ENCODE results near the gene RIMBP2. TPM values are rescaled to one million over a fixed set of nuclear protein-coding genes. Genes with fewer than 3 reads are reported as not detected.

Gene RIMBP2
- total and polyA plus RNA-seq, 9 donors, result 1.1 to 16.2 (median 3.5) TPM

DNA sequence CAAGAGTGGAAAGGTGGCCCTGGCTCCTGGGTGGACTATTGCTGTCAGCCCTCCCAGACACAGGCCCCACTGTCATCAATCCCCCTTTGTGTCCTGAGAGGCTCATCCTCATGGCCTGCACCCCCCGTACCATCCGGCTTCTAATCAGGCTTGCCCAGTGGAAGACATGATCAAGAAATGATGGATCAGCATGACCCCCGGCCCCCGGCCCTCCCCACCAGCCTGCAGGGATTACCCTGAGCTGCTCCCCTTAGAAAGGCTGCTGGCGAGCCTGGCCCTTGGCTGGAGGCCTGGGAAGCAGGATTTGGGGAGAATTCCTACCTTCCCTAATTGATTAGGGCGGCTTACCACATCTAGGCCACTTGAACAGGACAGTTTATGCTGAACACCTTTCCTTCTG lies 207.3 kb downstream of the RIMBP2 start:
- 83 to 86% (median 84%) methylated on average over 6 of the region's 6 CpGs for WGBS, 3 donors
- Histone ChIP-seq H3K4me3 (no peak overlapping the region), H3K9me3 (no peaks in the 10 kb centered on the region), H3K27me3 (no peaks in the 10 kb centered on the region), H3K36me3 (no peaks in the 10 kb centered on the region), H3K27ac (no peak overlapping the region), H3K4me1 (ENCODE audit: insufficient read depth) (no peaks in the 10 kb centered on the region)
- TF ChIP-seq EP300 (IDR thresholded peaks at IDR 0.05), result no peak
- no peak for TF ChIP-seq POLR2A (IDR thresholded peaks at IDR 0.05)
- TF ChIP-seq, protein P1, sequence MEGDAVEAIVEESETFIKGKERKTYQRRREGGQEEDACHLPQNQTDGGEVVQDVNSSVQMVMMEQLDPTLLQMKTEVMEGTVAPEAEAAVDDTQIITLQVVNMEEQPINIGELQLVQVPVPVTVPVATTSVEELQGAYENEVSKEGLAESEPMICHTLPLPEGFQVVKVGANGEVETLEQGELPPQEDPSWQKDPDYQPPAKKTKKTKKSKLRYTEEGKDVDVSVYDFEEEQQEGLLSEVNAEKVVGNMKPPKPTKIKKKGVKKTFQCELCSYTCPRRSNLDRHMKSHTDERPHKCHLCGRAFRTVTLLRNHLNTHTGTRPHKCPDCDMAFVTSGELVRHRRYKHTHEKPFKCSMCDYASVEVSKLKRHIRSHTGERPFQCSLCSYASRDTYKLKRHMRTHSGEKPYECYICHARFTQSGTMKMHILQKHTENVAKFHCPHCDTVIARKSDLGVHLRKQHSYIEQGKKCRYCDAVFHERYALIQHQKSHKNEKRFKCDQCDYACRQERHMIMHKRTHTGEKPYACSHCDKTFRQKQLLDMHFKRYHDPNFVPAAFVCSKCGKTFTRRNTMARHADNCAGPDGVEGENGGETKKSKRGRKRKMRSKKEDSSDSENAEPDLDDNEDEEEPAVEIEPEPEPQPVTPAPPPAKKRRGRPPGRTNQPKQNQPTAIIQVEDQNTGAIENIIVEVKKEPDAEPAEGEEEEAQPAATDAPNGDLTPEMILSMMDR (IDR thresholded peaks at IDR 0.05), result no peak
- DNase-seq, result no peak
- intact Hi-C loops (cut with DNase I), result no loop called here

DNA sequence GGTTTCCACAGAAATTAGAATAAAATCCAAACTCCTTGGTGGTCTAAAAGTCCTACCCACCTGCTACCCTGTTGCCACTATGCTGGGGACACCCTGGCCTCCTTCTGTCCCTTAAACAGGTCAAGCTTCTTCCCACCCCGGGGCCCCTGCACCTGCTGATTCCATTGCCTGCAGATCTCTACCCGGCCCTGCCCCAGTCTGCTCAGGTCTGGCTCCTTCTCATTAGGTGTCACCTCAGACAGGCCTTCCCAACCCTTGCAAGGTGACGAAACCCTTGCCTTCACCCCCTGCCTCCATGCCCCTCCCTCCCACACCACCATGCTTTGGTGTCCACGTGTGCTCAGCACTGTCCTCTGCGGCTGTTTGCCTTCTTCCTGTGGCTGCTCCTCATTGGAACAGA lies 207.8 kb downstream of the RIMBP2 start:
- Histone ChIP-seq H3K4me3 (no peak overlapping the region), H3K27ac (no peak overlapping the region), H3K9me3 (no peaks in the 10 kb centered on the region), H3K36me3 (no peaks in the 10 kb centered on the region), H3K27me3 (no peaks in the 10 kb centered on the region), H3K4me1 (ENCODE audit: insufficient read depth) (no peaks in the 10 kb centered on the region)
- TF ChIP-seq EP300 (IDR thresholded peaks at IDR 0.05), result no peak
- TF ChIP-seq, protein P1 (IDR thresholded peaks at IDR 0.05), result no peak
- intact Hi-C loops (cut with DNase I), result no loop called here
- WGBS, 3 donors, result 76 to 83% (median 78%) methylated on average over 5 of the region's 5 CpGs
- DNase-seq, result no peak

DNA sequence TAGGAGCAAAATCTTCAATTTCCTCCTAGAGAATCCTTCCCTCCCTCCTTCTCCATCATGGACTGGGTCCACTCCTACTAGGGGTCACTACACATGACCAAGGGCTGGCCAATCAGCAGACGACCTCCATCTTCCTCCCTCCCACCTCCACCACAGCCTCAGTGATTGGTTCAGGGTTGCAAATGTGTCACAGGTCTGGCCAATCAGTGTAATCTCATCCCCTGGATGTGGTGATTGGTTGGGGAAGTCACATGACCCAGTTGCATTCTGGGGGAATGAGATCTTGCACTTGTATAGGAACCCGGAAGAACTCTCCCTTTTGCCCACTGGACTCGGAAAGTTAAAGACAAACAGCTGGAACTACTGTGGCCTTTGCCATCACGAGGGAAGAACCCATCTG lies 209.3 kb downstream of the RIMBP2 start:
- DNase-seq, result no peak
- WGBS, 3 donors, result 66 to 88% (median 76%) methylated on average over 4 of the region's 4 CpGs
- intact Hi-C loops (cut with DNase I), result no loop called here

DNA sequence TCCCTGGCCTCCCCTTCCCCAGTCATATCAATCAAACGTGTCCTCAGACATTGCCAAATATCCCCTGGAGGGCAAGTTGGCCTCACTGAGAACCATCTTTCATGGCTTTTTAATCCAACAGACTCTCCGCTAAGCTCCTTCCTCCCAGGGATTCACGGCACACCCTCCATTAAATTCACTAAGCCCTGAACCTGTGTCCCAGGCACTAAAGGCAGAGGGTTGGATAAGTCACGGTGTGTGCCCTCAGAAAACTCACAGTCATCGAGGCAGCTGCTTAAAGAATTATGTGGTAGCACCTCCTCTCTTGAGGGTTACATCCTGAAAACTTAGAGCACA lies 211.3 kb downstream of the RIMBP2 start:
- no peak overlapping the region for H3K27ac ChIP-seq
- no peaks in the 10 kb centered on the region for H3K36me3 ChIP-seq
- no peaks in the 10 kb centered on the region for H3K9me3 ChIP-seq
- no peaks in the 10 kb centered on the region for H3K4me1 ChIP-seq (ENCODE audit: insufficient read depth)
- intact Hi-C loops (cut with DNase I), result no loop called here
- TF ChIP-seq, protein P1 (IDR thresholded peaks at IDR 0.05), result no peak
- TF ChIP-seq POLR2A (IDR thresholded peaks at IDR 0.05) (no peak), EP300 (IDR thresholded peaks at IDR 0.05) (no peak)
- no peak for DNase-seq
- no peaks in the 10 kb centered on the region for H3K27me3 ChIP-seq
- no peak overlapping the region for H3K4me3 ChIP-seq
- WGBS, 3 donors, result 62 to 83% (median 74%) methylated on average over 5 of the region's 5 CpGs

More for the DNA sequence above, 209.3 kb downstream of the RIMBP2 start:
- TF ChIP-seq, protein P1 (IDR thresholded peaks at IDR 0.05), result no peak
- TF ChIP-seq EP300 (IDR thresholded peaks at IDR 0.05) (no peak), POLR2A (IDR thresholded peaks at IDR 0.05) (no peak)
- no peaks in the 10 kb centered on the region for H3K9me3 ChIP-seq
- H3K27me3 ChIP-seq, result no peaks in the 10 kb centered on the region
- no peak overlapping the region for H3K27ac ChIP-seq
- H3K4me1 ChIP-seq (ENCODE audit: insufficient read depth), result no peaks in the 10 kb centered on the region
- H3K4me3 ChIP-seq, result no peak overlapping the region
- H3K36me3 ChIP-seq, result no peaks in the 10 kb centered on the region
